Neuron (in vitro differentiated cells): ENCODE data around the gene CYP2A7.
"Not testable (repeated sequence)": the region's sequence is repeated elsewhere in the genome, so short reads cannot be mapped to it uniquely, and the experiment has no call there.

Experiments
- H2AFZ ChIP-seq: one replicate; pipeline ENCODE4 v1.6.1; 2013; ENCODE audit warnings: low read depth, mild to moderate bottlenecking, inconsistent platforms, low read length, moderate library complexity
- H3K27me3 ChIP-seq: one replicate; pipeline ENCODE4 v1.6.1; 2013; ENCODE audit warnings: low read length; ENCODE audit not compliant: insufficient read depth
- H3K36me3 ChIP-seq: one replicate; pipeline ENCODE4 v1.6.1; 2013; ENCODE audit warnings: low read length; ENCODE audit not compliant: insufficient read depth
- H3K4me1 ChIP-seq: one replicate; pipeline ENCODE4 v1.6.1; 2013; ENCODE audit warnings: low read length; ENCODE audit not compliant: insufficient read depth
- H3K4me3 ChIP-seq: 2 replicates; pipeline ENCODE4 v1.5.1; 2013; ENCODE audit warnings: mild to moderate bottlenecking, low read length, moderate library complexity
- H3K9me3 ChIP-seq: one replicate; pipeline ENCODE4 v1.6.1; 2013; ENCODE audit warnings: low read length

CYP2A7 gene

DNA sequence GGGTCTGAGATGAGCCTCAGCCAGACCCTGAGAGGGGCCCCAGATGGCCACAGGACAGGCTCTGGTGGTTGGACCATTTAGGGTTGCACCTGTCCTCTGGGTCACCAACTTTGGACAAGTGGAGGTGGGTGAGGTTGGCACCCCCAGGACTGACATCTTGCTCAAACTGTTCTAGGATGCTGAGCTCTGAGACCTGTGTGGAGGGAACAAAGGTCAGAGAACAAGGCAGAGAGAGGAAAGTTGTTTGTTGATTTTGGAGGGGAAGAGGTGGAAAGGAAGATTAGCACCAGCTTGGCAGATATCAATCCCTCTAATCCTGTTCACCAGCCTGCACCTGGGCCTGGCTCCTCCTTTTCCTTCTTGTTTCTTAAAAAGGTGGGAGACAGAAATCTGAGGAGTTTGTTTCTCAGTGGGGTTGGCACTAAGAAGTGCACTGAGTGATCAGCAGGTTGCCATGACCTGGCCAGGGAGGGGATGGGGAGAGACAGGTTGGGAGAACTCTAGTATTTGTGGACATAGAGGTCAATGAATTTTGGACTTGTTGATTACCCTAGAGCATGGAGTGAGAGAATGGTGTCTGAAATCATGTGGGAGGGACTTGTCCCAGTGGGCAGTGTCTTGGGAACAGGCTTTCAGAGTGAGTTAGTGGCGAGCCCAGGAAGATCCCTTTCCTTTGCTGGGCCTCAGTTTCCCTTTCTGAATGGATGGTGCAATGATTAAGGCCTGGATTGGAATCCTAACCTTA lies 2.3 kb upstream of the CYP2A7 start:
- not testable (repeated sequence) for H2AFZ ChIP-seq, H3K4me1 ChIP-seq, H3K36me3 ChIP-seq, H3K4me3 ChIP-seq, H3K9me3 ChIP-seq, H3K27me3 ChIP-seq

DNA sequence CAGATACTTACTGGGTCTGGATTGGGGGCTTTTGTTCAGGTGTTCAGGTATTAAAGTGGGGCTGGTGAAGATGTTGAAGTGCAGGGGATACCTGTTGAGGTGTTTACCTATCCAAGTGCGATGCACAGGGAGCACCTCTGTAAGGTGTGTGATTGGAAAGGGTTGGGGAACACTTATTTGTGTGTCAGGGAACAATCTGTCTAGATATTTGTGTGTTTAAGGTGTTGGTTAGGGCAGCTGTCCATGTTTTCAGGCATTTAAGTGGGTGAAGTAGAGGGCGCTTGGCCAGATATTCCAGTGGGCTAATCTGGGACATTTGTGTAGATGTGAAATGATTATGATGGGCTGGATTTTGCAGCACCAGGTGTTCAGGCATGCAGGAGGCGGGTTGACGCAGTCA lies 2.7 kb downstream of the CYP2A7 start:
- H3K9me3 ChIP-seq, H3K4me1 ChIP-seq, H3K4me3 ChIP-seq, H2AFZ ChIP-seq, H3K36me3 ChIP-seq, H3K27me3 ChIP-seq: not testable (repeated sequence)

DNA sequence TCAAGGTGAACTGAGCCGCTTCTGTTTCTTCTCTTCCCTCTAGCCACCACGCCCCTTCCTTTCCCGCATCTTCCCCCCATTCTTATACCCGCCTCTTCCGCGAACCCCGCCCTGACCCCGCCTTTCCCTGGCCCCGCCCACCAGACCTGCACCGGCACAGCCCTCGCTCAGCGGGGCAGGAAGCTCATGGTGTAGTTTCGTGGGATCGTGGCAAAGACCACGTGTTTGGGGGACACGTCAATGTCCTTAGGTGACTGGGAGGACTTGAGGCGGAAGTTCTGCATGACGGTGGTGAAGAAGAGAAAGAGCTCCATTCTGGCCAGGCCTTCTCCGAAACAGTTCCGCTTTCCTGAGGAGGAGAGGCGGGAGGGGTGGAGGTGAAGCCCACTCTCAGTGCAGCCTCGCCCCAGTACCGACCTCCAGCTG lies 6.5 kb downstream of the CYP2A7 start:
- not testable (repeated sequence) for H2AFZ ChIP-seq, H3K4me1 ChIP-seq

GRCh38 chr19:40874874-40875273 lies 7.2 kb downstream of the CYP2A7 start:
- H2AFZ ChIP-seq, H3K27me3 ChIP-seq, H3K36me3 ChIP-seq, H3K4me1 ChIP-seq, H3K4me3 ChIP-seq, H3K9me3 ChIP-seq: not testable (repeated sequence)

More for the DNA sequence above, 6.5 kb downstream of the CYP2A7 start:
- H3K36me3 ChIP-seq, H3K27me3 ChIP-seq, H3K4me3 ChIP-seq, H3K9me3 ChIP-seq: not testable (repeated sequence)

DNA sequence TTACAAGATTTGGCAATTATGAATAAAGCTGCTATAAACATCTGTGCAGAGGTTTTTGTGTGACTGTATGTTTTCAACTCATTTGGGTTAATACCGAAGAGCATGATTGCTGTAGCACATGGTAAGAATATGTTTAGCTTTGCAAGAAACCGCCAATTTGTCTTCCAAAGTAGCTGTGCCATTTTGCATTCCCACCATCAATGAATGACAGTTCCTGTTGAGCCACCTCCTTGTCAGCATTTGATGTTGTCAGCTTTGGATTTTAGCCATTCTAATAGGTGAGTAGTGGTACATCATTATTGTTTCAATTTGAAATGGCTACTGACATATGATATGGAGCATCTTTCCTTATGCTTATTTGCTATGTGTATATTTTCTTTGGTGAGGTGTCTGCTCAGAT lies 8.2 kb downstream of the CYP2A7 start:
- H3K27me3 ChIP-seq, H2AFZ ChIP-seq, H3K4me3 ChIP-seq, H3K9me3 ChIP-seq, H3K4me1 ChIP-seq, H3K36me3 ChIP-seq: not testable (repeated sequence)

DNA sequence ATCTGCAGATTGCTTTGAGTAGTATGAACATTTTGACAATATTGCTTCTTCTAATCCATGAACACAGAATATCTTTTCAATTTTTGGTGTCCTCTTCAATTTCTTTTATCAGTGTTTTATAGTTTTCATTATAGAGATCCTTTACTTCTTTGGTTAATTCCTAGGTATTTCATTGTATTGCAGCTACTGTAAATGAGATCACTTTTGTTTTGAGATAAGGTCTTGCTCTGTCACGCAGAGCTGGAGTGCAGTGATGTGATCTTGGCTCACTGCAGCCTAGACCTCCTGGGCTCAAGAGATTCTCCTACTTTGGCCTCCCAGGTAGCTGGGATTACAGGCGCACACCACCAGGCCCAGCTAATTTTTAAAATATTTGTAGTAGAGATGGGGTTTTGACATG lies 9.8 kb downstream of the CYP2A7 start:
- H3K9me3 ChIP-seq: no peaks in the 10 kb centered on the region
- no peaks in the 10 kb centered on the region for H3K36me3 ChIP-seq
- H3K4me1 ChIP-seq: no peaks in the 10 kb centered on the region
- H2AFZ ChIP-seq: no peak overlapping the region
- no peak overlapping the region for H3K4me3 ChIP-seq
- peaks cover 4% of the 10 kb centered on the region for H3K27me3 ChIP-seq

DNA sequence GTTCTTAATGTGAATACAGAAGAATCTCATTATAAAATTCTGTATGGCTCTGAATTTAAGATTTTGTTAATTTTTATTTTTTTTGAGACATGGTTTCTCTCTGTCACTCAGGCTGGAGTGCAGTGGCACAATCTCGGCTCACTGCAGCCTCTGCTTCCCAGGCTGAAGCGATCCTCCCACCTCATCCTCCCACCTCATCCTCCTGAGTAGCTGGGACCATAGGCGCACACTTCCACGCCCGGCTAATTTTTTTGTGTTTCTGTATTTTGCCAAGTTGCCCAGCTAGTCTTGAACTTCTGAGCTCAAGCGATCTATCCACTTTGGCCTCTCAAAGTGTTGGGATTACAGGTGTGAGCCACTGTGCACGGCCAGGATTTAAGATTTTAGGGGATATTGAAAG lies 14.3 kb downstream of the CYP2A7 start:
- Histone ChIP-seq H3K9me3 (no peaks in the 10 kb centered on the region), H3K27me3 (no peaks in the 10 kb centered on the region), H3K36me3 (no peaks in the 10 kb centered on the region), H3K4me3 (no peak overlapping the region), H3K4me1 (no peaks in the 10 kb centered on the region), H2AFZ (no peak overlapping the region)

DNA sequence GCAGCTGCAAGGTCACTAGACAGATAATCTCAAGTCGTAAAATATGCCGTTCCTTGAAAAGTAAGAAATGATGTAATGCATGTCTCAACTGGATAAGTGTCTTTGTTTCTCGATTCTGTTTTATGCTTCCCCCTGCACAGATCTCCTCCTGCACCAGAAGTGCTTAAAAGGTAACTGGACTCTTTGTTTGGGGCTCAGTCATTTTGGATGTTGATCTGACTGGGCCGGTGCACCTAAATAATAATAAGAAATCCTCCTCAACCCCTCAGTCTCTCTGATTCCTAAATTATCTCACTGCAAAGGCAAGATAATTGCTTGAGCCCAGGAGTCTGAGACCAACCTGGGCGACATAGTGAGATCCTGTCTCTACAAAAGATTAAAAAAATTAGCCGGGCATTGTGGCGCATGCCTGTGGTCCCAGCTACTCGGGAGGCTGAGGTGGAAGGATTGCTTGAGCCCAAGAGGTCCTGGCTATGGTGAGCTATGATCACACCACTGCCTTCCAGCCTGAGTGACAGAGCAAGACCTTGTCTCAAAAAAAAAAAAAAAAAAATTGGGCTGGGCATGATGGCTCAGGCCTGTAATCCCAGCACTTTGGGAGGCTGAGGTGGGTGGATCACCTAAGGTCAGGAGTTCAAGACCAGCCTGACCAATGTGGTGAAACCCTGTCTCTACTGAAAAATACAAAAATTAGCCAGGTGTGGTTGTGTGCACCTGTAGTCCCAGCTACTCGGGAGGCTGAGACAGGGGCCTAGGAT lies 17.1 kb downstream of the CYP2A7 start:
- not testable (repeated sequence) for H2AFZ ChIP-seq

GRCh38 chr19:40862785-40863184 lies 19.2 kb downstream of the CYP2A7 start:
- Histone ChIP-seq H3K4me1 (no peaks in the 10 kb centered on the region), H3K9me3 (no peaks in the 10 kb centered on the region), H3K27me3 (no peaks in the 10 kb centered on the region), H2AFZ (no peak overlapping the region), H3K36me3 (no peaks in the 10 kb centered on the region), H3K4me3 (no peak overlapping the region)

More for the DNA sequence above, 17.1 kb downstream of the CYP2A7 start:
- not testable (repeated sequence) for H3K9me3 ChIP-seq, H3K4me1 ChIP-seq, H3K36me3 ChIP-seq, H3K27me3 ChIP-seq, H3K4me3 ChIP-seq

DNA sequence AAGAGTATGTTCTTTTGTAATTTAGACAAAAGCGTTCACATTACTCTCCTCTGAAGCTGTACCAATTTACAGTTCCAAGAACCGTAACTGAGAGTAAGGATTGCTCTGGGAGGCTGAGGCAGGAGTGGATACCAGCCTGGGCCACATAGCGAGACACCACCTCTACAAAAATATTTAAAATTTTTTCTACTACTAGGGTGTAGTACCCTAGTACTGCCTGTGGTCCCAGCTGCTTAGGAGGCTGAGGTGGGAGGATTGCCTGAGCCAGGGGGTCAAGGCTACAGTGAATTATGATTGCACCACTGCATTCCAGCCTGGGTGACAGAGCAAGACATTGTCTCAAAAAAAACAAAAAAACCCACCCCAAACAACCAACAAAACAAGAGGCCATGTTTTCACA lies 19.7 kb downstream of the CYP2A7 start:
- Histone ChIP-seq H3K27me3 (no peaks in the 10 kb centered on the region), H3K4me1 (no peaks in the 10 kb centered on the region), H3K36me3 (no peaks in the 10 kb centered on the region), H3K4me3 (no peak overlapping the region), H3K9me3 (no peaks in the 10 kb centered on the region), H2AFZ (no peak overlapping the region)

GRCh38 chr19:40858109-40858508 lies 23.9 kb downstream of the CYP2A7 start:
- Histone ChIP-seq H3K36me3 (no peaks in the 10 kb centered on the region), H3K4me3 (no peak overlapping the region), H2AFZ (no peak overlapping the region), H3K4me1 (no peaks in the 10 kb centered on the region), H3K27me3 (no peaks in the 10 kb centered on the region), H3K9me3 (no peaks in the 10 kb centered on the region)

DNA sequence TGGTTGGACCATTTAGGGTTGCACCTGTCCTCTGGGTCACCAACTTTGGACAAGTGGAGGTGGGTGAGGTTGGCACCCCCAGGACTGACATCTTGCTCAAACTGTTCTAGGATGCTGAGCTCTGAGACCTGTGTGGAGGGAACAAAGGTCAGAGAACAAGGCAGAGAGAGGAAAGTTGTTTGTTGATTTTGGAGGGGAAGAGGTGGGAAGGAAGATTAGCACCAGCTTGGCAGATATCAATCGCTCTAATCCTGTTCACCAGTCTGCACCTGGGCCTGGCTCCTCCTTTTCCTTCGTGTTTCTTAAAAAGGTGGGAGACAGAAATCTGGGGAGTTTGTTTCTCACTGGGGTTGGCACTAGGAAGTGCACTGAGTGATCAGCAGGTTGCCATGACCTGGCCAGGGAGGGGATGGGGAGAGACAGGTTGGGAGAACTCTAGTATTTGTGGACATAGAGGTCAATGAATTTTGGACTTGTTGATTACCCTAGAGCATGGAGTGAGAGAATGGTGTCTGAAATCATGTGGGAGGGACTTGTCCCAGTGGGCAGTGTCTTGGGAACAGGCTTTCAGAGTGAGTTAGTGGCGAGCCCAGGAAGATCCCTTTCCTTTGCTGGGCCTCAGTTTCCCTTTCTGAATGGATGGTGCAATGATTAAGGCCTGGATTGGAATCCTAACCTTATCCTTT lies 29.4 kb downstream of the CYP2A7 start:
- not testable (repeated sequence) for H3K36me3 ChIP-seq

DNA sequence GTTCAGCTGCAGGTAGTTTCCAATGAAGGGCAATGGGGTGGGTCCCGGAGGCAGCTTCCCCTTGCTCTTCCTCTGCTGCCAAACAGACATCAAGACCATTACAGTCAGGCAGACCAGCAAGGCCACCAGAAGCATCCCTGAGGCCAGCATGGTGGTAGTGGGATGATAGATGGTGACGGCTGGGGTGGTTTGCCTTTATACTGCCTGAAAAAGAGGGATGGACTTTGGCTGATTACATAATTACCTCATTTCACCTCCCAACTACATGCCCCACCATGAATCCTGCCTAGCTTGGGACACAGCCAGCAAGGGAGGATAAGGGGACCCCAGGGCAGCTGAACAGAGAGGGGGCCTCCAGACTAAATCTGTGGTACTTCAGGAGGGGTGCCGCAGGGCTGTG lies 31.8 kb downstream of the CYP2A7 start, which contains the start of gene CYP2A6:
CYP2A6 (minus strand) TSS at position 171 of the 400 bp plus-strand sequence; CDS start at position 150, 21 bp downstream.
- H3K27me3 ChIP-seq: peaks cover 13% of the 10 kb centered on the region
- not testable (repeated sequence) for H3K4me3 ChIP-seq, H3K4me1 ChIP-seq, H3K36me3 ChIP-seq, H3K9me3 ChIP-seq, H2AFZ ChIP-seq

More for the DNA sequence above, 29.4 kb downstream of the CYP2A7 start:
- H2AFZ ChIP-seq, H3K4me1 ChIP-seq, H3K9me3 ChIP-seq, H3K27me3 ChIP-seq, H3K4me3 ChIP-seq: not testable (repeated sequence)
